ENCODE data around the gene SURF2. TPM values are rescaled to one million over a fixed set of nuclear protein-coding genes. Genes with fewer than 3 reads are reported as not detected.

SURF2 gene
- total and polyA plus RNA-seq, 7 donors, result 10.2 to 32.3 (median 18.5) TPM

DNA sequence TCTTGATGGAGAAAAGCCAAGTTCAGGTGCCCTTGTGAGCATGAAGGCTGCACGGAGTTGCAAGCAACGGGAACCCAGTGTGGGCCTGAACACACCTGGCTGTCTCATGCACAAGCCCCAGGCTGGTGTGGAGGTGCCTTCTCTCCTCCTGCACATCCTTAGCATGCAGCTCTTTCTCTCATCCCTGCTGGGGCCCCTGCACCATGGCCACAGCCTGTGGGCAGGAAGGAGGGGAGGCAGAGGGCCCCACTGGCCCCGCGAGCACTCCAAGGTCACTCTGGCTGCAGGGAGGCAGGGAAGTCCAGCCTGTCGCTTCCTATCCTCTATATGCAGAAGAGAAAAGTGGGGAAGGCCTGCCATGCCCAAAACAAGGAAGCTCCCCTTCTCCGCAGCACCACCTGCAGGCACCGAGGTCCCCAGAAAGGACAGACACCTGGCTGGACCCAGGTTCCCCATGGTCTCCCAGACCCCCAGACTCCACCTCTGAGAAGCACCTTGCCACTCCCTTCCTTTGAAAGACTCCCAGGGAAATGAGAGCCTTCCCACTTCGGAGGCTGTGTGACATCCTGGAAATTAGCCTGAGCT, 38.4 kb downstream of the SURF2 start:
- H3K27ac ChIP-seq, result no peak overlapping the region
- H3K36me3 ChIP-seq, result no peaks in the 10 kb centered on the region
- no peak for DNase-seq
- no peak overlapping the region for H3K4me3 ChIP-seq
- TF ChIP-seq, protein P1, sequence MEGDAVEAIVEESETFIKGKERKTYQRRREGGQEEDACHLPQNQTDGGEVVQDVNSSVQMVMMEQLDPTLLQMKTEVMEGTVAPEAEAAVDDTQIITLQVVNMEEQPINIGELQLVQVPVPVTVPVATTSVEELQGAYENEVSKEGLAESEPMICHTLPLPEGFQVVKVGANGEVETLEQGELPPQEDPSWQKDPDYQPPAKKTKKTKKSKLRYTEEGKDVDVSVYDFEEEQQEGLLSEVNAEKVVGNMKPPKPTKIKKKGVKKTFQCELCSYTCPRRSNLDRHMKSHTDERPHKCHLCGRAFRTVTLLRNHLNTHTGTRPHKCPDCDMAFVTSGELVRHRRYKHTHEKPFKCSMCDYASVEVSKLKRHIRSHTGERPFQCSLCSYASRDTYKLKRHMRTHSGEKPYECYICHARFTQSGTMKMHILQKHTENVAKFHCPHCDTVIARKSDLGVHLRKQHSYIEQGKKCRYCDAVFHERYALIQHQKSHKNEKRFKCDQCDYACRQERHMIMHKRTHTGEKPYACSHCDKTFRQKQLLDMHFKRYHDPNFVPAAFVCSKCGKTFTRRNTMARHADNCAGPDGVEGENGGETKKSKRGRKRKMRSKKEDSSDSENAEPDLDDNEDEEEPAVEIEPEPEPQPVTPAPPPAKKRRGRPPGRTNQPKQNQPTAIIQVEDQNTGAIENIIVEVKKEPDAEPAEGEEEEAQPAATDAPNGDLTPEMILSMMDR (IDR thresholded peaks at IDR 0.05), result no peak
- no peak for TF ChIP-seq POLR2A (IDR thresholded peaks at IDR 0.05)
- TF ChIP-seq EP300 (IDR thresholded peaks at IDR 0.05), result no peak
- TF ChIP-seq POLR2AphosphoS5 (IDR thresholded peaks at IDR 0.05), result no peak
- peaks cover 0 to 51% (median 19%) of the 10 kb centered on the region in 3 donors for H3K27me3 ChIP-seq
- H3K4me1 ChIP-seq, result no peaks in the 10 kb centered on the region
- no peaks in the 10 kb centered on the region for H3K9me3 ChIP-seq
- 15 to 30% methylated on average over 8 of the region's 8 CpGs for whole genome bisulfite sequencing, 2 donors
- intact Hi-C loops (cut with DNase I), result no loop called here

DNA sequence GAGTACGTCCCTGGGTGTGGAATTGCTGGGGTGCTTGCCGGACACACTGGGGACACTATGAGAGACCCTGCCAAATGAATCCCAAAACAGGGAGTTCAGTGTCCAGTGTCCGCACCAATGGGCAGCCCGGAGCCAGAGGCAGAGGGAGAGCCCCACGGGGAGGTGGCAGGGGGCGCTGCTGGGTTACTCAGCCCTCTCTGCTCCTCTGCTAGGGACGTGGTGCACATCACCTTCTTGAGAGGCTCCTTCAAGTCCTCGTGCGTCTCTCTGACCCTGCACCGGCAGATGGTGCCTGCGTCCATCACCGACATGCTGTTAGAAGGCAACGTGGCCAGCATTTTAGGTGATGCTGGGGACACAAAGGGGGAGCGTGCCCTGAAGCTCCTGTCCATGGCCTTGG, 40.6 kb downstream of the SURF2 start:
- DNase-seq, result no peak
- no peak for TF ChIP-seq EP300 (IDR thresholded peaks at IDR 0.05)
- TF ChIP-seq, protein P1 (IDR thresholded peaks at IDR 0.05), result no peak
- no peak for TF ChIP-seq POLR2A (IDR thresholded peaks at IDR 0.05)
- TF ChIP-seq POLR2AphosphoS5 (IDR thresholded peaks at IDR 0.05), result no peak
- H3K27me3 ChIP-seq, result peaks cover 0 to 40% (median 11%) of the 10 kb centered on the region in 3 donors

DNA sequence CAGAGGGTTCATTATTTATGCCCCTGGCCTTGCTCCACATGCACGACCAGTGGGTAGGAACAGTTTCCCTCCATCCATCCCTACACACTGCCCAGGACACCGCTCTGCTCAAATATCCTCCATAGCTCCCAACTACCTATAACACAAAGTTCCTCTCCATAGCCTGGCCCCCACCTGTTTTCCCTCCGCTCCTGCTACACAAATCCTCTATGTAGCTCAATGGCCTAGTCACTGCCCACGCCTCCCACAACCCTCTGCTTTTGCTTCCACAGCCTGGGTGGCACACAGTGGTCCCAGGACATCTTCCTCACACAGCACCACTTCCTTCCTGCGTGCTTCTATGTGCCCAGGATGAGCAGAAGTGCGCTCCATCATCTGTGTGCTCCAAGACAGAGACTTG, 41.0 kb downstream of the SURF2 start:
- no peak for DNase-seq
- WGBS, 2 donors, result 67 to 80% methylated on average over 6 of the region's 6 CpGs
- H3K27ac ChIP-seq, result no peak overlapping the region
- no peaks in the 10 kb centered on the region for H3K4me1 ChIP-seq
- peaks cover 0 to 36% (median 11%) of the 10 kb centered on the region in 3 donors for H3K27me3 ChIP-seq
- no peak for TF ChIP-seq POLR2AphosphoS5 (IDR thresholded peaks at IDR 0.05)
- TF ChIP-seq POLR2A (IDR thresholded peaks at IDR 0.05), result no peak
- TF ChIP-seq, protein P1 (IDR thresholded peaks at IDR 0.05), result no peak
- no peak for TF ChIP-seq EP300 (IDR thresholded peaks at IDR 0.05)
- no peaks in the 10 kb centered on the region for H3K9me3 ChIP-seq
- H3K36me3 ChIP-seq, result peaks cover 0 to 6% (median 0%) of the 10 kb centered on the region in 4 donors
- intact Hi-C loops (cut with DNase I), result no loop called here
- H3K4me3 ChIP-seq, result no peak overlapping the region

More for the DNA sequence above, 40.6 kb downstream of the SURF2 start:
- Histone ChIP-seq H3K9me3 (no peaks in the 10 kb centered on the region), H3K36me3 (peaks cover 0 to 6% (median 0%) of the 10 kb centered on the region in 4 donors), H3K4me1 (no peaks in the 10 kb centered on the region), H3K27ac (no peak overlapping the region), H3K4me3 (no peak overlapping the region)
- 21 to 35% methylated on average over 14 of the region's 14 CpGs for WGBS, 2 donors
- intact Hi-C loops (cut with DNase I), result no loop called here

DNA sequence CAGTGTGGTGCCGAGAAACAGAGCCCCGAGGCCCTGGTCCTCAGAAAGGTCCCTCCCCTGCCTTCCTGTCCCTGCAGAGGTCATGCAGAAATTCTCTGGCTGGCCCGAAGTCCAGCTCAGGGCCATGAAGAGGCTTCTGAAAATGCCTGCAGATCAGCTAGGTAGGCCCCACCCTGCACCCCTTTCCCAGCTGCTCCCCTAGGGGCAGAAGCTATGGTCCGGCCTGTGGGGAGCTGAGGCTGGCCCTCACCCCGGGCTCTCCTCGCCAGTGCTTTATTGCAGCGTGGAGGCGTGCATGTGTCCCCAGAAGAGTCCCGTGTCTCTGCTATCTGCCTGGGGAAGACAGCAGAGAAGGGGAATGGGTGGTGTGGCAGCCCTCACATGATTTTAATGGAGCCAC, 41.5 kb downstream of the SURF2 start:
- Histone ChIP-seq H3K4me1 (no peaks in the 10 kb centered on the region), H3K36me3 (peaks cover 0 to 6% (median 0%) of the 10 kb centered on the region in 4 donors), H3K27me3 (peaks cover 0 to 34% (median 11%) of the 10 kb centered on the region in 3 donors), H3K4me3 (no peak overlapping the region), H3K27ac (no peak overlapping the region), H3K9me3 (no peaks in the 10 kb centered on the region)
- intact Hi-C loops (cut with DNase I), result no loop called here
- DNase-seq, result no peak
- 40 to 72% methylated on average over 9 of the region's 9 CpGs for WGBS, 2 donors
- TF ChIP-seq EP300 (IDR thresholded peaks at IDR 0.05) (no peak), POLR2AphosphoS5 (IDR thresholded peaks at IDR 0.05) (no peak), POLR2A (IDR thresholded peaks at IDR 0.05) (no peak)
- TF ChIP-seq, protein P1 (IDR thresholded peaks at IDR 0.05), result no peak

DNA sequence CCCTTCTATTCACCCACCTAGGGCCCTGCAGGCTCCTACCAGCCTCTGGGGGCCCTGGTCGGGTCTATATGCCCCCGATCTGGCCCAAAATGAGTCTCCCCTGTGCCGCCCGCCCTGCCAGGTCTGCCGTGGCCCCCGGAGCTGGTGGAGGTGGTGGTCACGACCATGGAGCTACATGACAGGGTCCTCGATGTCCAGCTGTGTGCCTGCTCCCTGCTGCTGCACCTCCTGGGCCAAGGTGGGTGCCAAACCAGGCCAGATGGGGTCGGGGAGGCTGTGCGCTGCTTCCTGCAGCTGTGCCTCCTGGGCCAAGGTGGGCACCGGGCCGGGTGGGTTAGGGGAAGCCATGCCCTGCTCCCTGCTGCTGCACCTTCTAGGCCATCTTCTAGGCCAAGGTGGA, 43.9 kb downstream of the SURF2 start:
- Histone ChIP-seq H3K9me3 (no peaks in the 10 kb centered on the region), H3K36me3 (peaks cover 0 to 14% (median 3%) of the 10 kb centered on the region in 4 donors), H3K27ac (no peak overlapping the region), H3K4me3 (no peak overlapping the region), H3K4me1 (no peaks in the 10 kb centered on the region), H3K27me3 (peaks cover 0 to 10% (median under 1%) of the 10 kb centered on the region in 3 donors)
- intact Hi-C loops (cut with DNase I), result no loop called here
- no peak for DNase-seq
- 89 to 92% methylated on average over 12 of the region's 12 CpGs for WGBS, 2 donors
- TF ChIP-seq POLR2A (IDR thresholded peaks at IDR 0.05) (no peak), EP300 (IDR thresholded peaks at IDR 0.05) (no peak), POLR2AphosphoS5 (IDR thresholded peaks at IDR 0.05) (no peak)
- TF ChIP-seq, protein P1 (IDR thresholded peaks at IDR 0.05), result no peak

Measured in sigmoid colon (tissue), 7 donors.